PC-3 (cell line): ENCODE measurements around the gene ZAP70. TPM values are rescaled to one million over a fixed set of nuclear protein-coding genes. Genes with fewer than 3 reads are reported as not detected.
"Not testable (repeated sequence)": the region's sequence is repeated elsewhere in the genome, so short reads cannot be mapped to it uniquely, and the experiment has no call there.

Source experiments
- ATAC-seq: fragments of 200-7000 bp; cut with Tn5 transposase; 2 replicates; pipeline ENCODE4 v1.9.1; 2020; ENCODE audit warnings: mild to moderate bottlenecking, moderate library complexity
- BruUV-seq: library from RNA; stranded (reverse); fragments of 400-500 nt; replicated peaks from 2 replicates; lab custom pipeline; 2021; lab: Mats Ljungman, UMichigan
- CTCF ChIA-PET: fragments of 300-600 bp; sonication (Branson Sonifier 250); formaldehyde crosslinking; loops from one replicate; lab custom pipeline; 2022; ENCODE audit warnings: antibody characterized with exemption; lab: Charles Lee
- POLR2A ChIA-PET: fragments of 300-600 bp; sonication (Branson Sonifier 250); formaldehyde crosslinking; loops from one replicate; lab custom pipeline; 2022; ENCODE audit warnings: antibody characterized with exemption; ENCODE audit not compliant: unreplicated experiment; lab: Charles Lee
- DNase-seq: peaks from one replicate; pipeline ENCODE4 v3.0.0-alpha.2; 2015
- H2AFZ ChIP-seq: fragments of 300-600 bp; sonication (generic); 2 replicates; pipeline ENCODE4 v1.6.0; 2016; ENCODE audit warnings: antibody characterized with exemption, low read length
- H3F3A ChIP-seq: fragments of 300-600 bp; sonication (generic); one replicate; pipeline ENCODE4 v1.6.0; 2017; ENCODE audit warnings: antibody characterized with exemption, low read length, control low read depth, mild to moderate bottlenecking; ENCODE audit not compliant: unreplicated experiment
- H3K27ac ChIP-seq: fragments of 300-600 bp; sonication (generic); 2 replicates; pipeline ENCODE4 v1.5.1; 2016; ENCODE audit warnings: mild to moderate bottlenecking, low read length
- H3K27me3 ChIP-seq: fragments of 300-600 bp; sonication (generic); 2 replicates; pipeline ENCODE4 v1.6.1; 2016; ENCODE audit warnings: low read length, mixed read lengths
- H3K36me3 ChIP-seq: fragments of 300-600 bp; sonication (generic); 2 replicates; pipeline ENCODE4 v1.6.1; 2016; ENCODE audit warnings: low read depth, mixed run types, low read length, mixed read lengths
- H3K4me1 ChIP-seq: fragments of 300-600 bp; sonication (generic); 2 replicates; pipeline ENCODE4 v1.5.1; 2016; ENCODE audit warnings: low read length; ENCODE audit not compliant: insufficient read depth
- H3K4me2 ChIP-seq: fragments of 300-600 bp; sonication (generic); 2 replicates; pipeline ENCODE4 v1.6.0; 2016; ENCODE audit warnings: low read length
- H3K4me3 ChIP-seq: fragments of 300-600 bp; sonication (generic); 2 replicates; pipeline ENCODE4 v1.5.1; 2016; ENCODE audit warnings: mild to moderate bottlenecking, low read length, mixed read lengths
- H3K79me2 ChIP-seq: fragments of 300-600 bp; sonication (generic); 2 replicates; pipeline ENCODE4 v1.6.1; 2017; ENCODE audit warnings: low read length, mixed read lengths
- H3K9ac ChIP-seq: fragments of 300-600 bp; sonication (generic); 2 replicates; pipeline ENCODE4 v1.6.0; 2016; ENCODE audit warnings: mild to moderate bottlenecking, low read length
- H3K9me2 ChIP-seq: fragments of 300-600 bp; sonication (generic); replicated peaks from 2 replicates; pipeline ENCODE4 v1.6.1; 2016; ENCODE audit warnings: mixed run types, low read length, mixed read lengths
- H3K9me3 ChIP-seq: fragments of 300-600 bp; sonication (generic); 2 replicates; pipeline ENCODE4 v1.6.1; 2016; ENCODE audit warnings: low read length, mixed read lengths
- H4K20me1 ChIP-seq: fragments of 300-600 bp; sonication (generic); 2 replicates; pipeline ENCODE4 v1.6.1; 2016; ENCODE audit warnings: low read length, mixed read lengths
- EZH2 ChIP-seq: fragments of 300-600 bp; sonication (generic); IDR thresholded peaks from one replicate; pipeline ENCODE4 v1.6.1; 2017; ENCODE audit warnings: antibody characterized with exemption, mild to moderate bottlenecking, low read length; ENCODE audit not compliant: unreplicated experiment
- EZH2phosphoT487 ChIP-seq: fragments of 300-600 bp; sonication (generic); IDR thresholded peaks from 2 replicates; pipeline ENCODE4 v1.6.1; 2018; ENCODE audit warnings: mild to moderate bottlenecking, antibody characterized with exemption, low read length, borderline replicate concordance
- intact Hi-C: fragments of 100-400 bp; cut with micrococcal nuclease; formaldehyde crosslinking; loops from 2 replicates; pipeline ENCODE4 v1.9.0; 2023
- total RNA-seq: library from RNA; depleted of rRNA; stranded (reverse); fragments of >200 nt; gene quantifications from 2 replicates; pipeline ENCODE4 v1.2.3, GENCODE V29; 2014
- TF ChIP-seq, protein P1 (sequence below): fragments of 300-600 bp; sonication (generic); conservative IDR thresholded peaks from 2 replicates; pipeline ENCODE4 v1.5.1; 2017; ENCODE audit warnings: antibody characterized with exemption, low read depth, mild to moderate bottlenecking, low read length

Gene ZAP70
- total RNA-seq, 1 experiment from 2014 or later = not detected

DNA sequence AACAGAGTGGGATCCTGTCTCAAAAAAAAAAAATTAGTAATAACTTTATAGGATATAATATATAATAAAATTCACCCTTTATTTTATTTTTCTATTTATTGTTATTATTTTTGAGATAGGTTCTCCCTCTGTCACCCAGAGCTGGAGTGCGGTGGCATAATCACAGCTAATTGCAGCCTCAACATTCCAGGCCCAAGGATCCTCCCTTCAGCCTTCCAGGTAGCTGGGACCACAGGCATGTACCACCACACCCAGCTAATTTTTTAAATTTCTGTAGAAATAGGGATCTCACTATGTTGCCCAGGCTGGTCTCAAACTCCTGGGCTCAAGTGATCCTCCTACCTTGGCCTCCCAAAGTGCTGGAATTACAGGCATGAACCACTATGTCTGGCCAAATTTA, 42.9 kb upstream of the ZAP70 start:
- Histone ChIP-seq H3K9me2 (no peaks in the 10 kb centered on the region), H3K79me2 (no peaks in the 10 kb centered on the region), H3K4me1 (no peaks in the 10 kb centered on the region), H3K27ac (no peak overlapping the region), H3K9me3 (no peaks in the 10 kb centered on the region), H3K27me3 (no peaks in the 10 kb centered on the region), H3K4me3 (no peak overlapping the region), H3K4me2 (no peak overlapping the region), H4K20me1 (no peaks in the 10 kb centered on the region), H3K36me3 (no peaks in the 10 kb centered on the region), H2AFZ (no peak overlapping the region), H3F3A (no peaks in the 10 kb centered on the region), H3K9ac (no peak overlapping the region)
- BruUV-seq = no TSS peak
- ChIA-PET POLR2A (no interaction called here), CTCF (no interaction called here)
- ATAC-seq = no peak
- intact Hi-C loops = no loop called here
- TF ChIP-seq EZH2phosphoT487 = no peak
- TF ChIP-seq EZH2 = no peak
- TF ChIP-seq, protein P1, sequence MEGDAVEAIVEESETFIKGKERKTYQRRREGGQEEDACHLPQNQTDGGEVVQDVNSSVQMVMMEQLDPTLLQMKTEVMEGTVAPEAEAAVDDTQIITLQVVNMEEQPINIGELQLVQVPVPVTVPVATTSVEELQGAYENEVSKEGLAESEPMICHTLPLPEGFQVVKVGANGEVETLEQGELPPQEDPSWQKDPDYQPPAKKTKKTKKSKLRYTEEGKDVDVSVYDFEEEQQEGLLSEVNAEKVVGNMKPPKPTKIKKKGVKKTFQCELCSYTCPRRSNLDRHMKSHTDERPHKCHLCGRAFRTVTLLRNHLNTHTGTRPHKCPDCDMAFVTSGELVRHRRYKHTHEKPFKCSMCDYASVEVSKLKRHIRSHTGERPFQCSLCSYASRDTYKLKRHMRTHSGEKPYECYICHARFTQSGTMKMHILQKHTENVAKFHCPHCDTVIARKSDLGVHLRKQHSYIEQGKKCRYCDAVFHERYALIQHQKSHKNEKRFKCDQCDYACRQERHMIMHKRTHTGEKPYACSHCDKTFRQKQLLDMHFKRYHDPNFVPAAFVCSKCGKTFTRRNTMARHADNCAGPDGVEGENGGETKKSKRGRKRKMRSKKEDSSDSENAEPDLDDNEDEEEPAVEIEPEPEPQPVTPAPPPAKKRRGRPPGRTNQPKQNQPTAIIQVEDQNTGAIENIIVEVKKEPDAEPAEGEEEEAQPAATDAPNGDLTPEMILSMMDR = no peak
- DNase-seq = no peak

DNA sequence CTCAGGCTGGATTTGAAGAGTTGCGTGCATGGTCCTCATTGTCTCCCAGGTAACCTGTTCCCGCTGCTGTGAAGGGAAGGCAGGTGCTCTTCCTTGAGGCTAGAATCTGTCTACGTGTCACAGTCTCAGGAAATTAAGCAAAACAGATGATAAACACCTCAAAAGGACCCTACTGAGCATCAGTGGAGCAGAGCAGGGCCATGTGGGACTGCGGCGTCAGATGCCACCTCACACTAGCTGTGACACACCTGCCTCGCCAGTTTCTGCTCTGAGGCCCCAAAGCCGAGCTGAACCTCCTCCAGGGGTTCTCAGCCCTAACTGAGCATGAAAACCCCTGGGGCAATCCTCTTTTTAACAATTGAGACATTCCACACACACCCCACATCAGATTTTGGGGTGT, 41.9 kb upstream of the ZAP70 start:
- H3K9me3 ChIP-seq = no peaks in the 10 kb centered on the region
- POLR2A ChIA-PET = no interaction called here
- H2AFZ ChIP-seq = no peak overlapping the region
- H3F3A ChIP-seq = no peaks in the 10 kb centered on the region
- TF ChIP-seq, protein P1 = no peak
- TF ChIP-seq EZH2 (no peak), EZH2phosphoT487 (no peak)
- no peaks in the 10 kb centered on the region for H4K20me1 ChIP-seq
- H3K4me2 ChIP-seq = no peak overlapping the region
- CTCF ChIA-PET = no interaction called here
- no peak for ATAC-seq
- H3K4me1 ChIP-seq = no peaks in the 10 kb centered on the region
- no peak overlapping the region for H3K4me3 ChIP-seq
- no peaks in the 10 kb centered on the region for H3K9me2 ChIP-seq
- no peak for DNase-seq
- no peak overlapping the region for H3K9ac ChIP-seq
- H3K27ac ChIP-seq = no peak overlapping the region
- H3K79me2 ChIP-seq = no peaks in the 10 kb centered on the region
- H3K36me3 ChIP-seq = no peaks in the 10 kb centered on the region
- intact Hi-C loops = no loop called here
- BruUV-seq = no TSS peak
- H3K27me3 ChIP-seq = no peaks in the 10 kb centered on the region

DNA sequence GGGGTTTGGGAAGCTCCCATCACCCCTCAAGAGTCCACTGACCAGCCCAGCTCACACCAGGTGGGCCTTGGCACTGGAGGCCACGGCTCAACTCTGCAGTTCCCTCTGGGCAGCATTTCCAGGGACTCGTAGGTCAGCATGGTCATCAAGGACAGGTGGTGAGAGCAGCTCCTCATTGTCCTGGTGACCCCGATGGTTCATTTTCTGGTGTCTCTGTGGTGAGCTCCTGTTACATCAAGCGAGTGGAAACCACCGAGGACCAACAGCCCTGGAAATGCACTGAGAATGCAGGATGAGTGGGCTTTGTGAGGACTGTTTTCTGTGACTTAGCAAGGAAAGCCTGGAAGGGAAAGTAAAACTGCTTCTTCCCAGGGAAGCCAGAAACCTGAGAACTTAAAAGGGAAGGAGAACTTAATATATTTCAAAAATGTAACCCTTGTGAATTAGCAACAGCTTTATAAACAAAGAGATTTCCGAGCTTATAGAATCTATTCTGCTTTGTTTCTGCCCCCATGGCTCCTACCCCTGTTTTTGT, 40.7 kb upstream of the ZAP70 start:
- H4K20me1 ChIP-seq, H3K79me2 ChIP-seq, H3K4me3 ChIP-seq, H3K4me2 ChIP-seq, BruUV-seq, DNase-seq, H3K27ac ChIP-seq, H3K9ac ChIP-seq, H3K4me1 ChIP-seq, CTCF ChIA-PET, H3K36me3 ChIP-seq, H3K27me3 ChIP-seq, ATAC-seq, H3F3A ChIP-seq, H3K9me3 ChIP-seq, H2AFZ ChIP-seq, intact Hi-C loops, H3K9me2 ChIP-seq: not testable (repeated sequence)
- POLR2A ChIA-PET = interaction anchor here (0.6 kb wide), 1 partner anchor 16 kb away, joined by 4 read pairs; no protein-coding TSS in a partner anchor
